Measurements from ENCODE around the gene SCN8A. TPM values are rescaled to one million over a fixed set of nuclear protein-coding genes. Genes with fewer than 3 reads are reported as not detected.

SCN8A gene
- total and polyA plus RNA-seq, 2 experiments from 2014 or later: 1.1 to 2.6 TPM

GRCh38 chr12:51806896-51807295 lies 215.9 kb downstream of the SCN8A start:
- no peak for DNase-seq (ENCODE audit: low spot score)
- H2AFZ ChIP-seq: no peak overlapping the region
- H4K20me1 ChIP-seq (ENCODE audit: insufficient read depth, poor library complexity, severe bottlenecking): no peaks in the 10 kb centered on the region
- no peak overlapping the region for H3K4me3 ChIP-seq
- no peaks in the 10 kb centered on the region for H3K27me3 ChIP-seq
- no peaks in the 10 kb centered on the region for H3K79me2 ChIP-seq
- no peaks in the 10 kb centered on the region for H3K36me3 ChIP-seq (replicated peaks; ENCODE audit: insufficient read depth, low read depth)
- no peak overlapping the region for H3K27ac ChIP-seq
- no peak overlapping the region for H3K4me2 ChIP-seq
- H3K4me1 ChIP-seq (ENCODE audit: insufficient read depth): no peaks in the 10 kb centered on the region
- no peaks in the 10 kb centered on the region for H3K9me2 ChIP-seq (replicated peaks; ENCODE audit: insufficient read depth)
- TF ChIP-seq EZH2phosphoT487 (IDR thresholded peaks at IDR 0.05; ENCODE audit: low read depth, severe bottlenecking, unreplicated experiment) (no peak), CTCF (IDR thresholded peaks at IDR 0.05; ENCODE audit: poor library complexity) (no peak), EZH2 (IDR thresholded peaks at IDR 0.05; ENCODE audit: borderline replicate concordance) (no peak)
- no peaks in the 10 kb centered on the region for H3K9me3 ChIP-seq (ENCODE audit: low read depth)
- 97% methylated on average over 16 of the region's 16 CpGs for WGBS (ENCODE audit: low lambda C conversion rate, missing lambda C conversion rate)

GRCh38 chr12:51809193-51809592 lies 218.2 kb downstream of the SCN8A start:
- no peaks in the 10 kb centered on the region for H3K9me2 ChIP-seq (replicated peaks; ENCODE audit: insufficient read depth)
- TF ChIP-seq EZH2phosphoT487 (IDR thresholded peaks at IDR 0.05; ENCODE audit: low read depth, severe bottlenecking, unreplicated experiment) (no peak), EZH2 (IDR thresholded peaks at IDR 0.05; ENCODE audit: borderline replicate concordance) (no peak), CTCF (IDR thresholded peaks at IDR 0.05; ENCODE audit: poor library complexity) (no peak)
- no peaks in the 10 kb centered on the region for H3K27me3 ChIP-seq
- H3K4me1 ChIP-seq (ENCODE audit: insufficient read depth): no peaks in the 10 kb centered on the region
- 83% methylated on average over 3 of the region's 3 CpGs for WGBS (ENCODE audit: low lambda C conversion rate, missing lambda C conversion rate)
- no peak overlapping the region for H3K27ac ChIP-seq
- H3K4me3 ChIP-seq: no peak overlapping the region
- no peaks in the 10 kb centered on the region for H3K79me2 ChIP-seq
- H3K4me2 ChIP-seq: no peak overlapping the region
- no peaks in the 10 kb centered on the region for H3K9me3 ChIP-seq (ENCODE audit: low read depth)
- H2AFZ ChIP-seq: no peak overlapping the region
- no peak for DNase-seq (ENCODE audit: low spot score)
- no peaks in the 10 kb centered on the region for H4K20me1 ChIP-seq (ENCODE audit: insufficient read depth, poor library complexity, severe bottlenecking)
- H3K36me3 ChIP-seq (replicated peaks; ENCODE audit: insufficient read depth, low read depth): no peaks in the 10 kb centered on the region

- Histone ChIP-seq H3K79me2 (no peaks in the 10 kb centered on the region), H3K9me3 (ENCODE audit: low read depth) (no peaks in the 10 kb centered on the region), H2AFZ (no peak overlapping the region), H3K4me2 (no peak overlapping the region), H3K27ac (no peak overlapping the region), H3K27me3 (no peaks in the 10 kb centered on the region), H4K20me1 (ENCODE audit: insufficient read depth, poor library complexity, severe bottlenecking) (no peaks in the 10 kb centered on the region), H3K4me3 (no peak overlapping the region), H3K4me1 (ENCODE audit: insufficient read depth) (no peaks in the 10 kb centered on the region), H3K36me3 (replicated peaks; ENCODE audit: insufficient read depth, low read depth) (no peaks in the 10 kb centered on the region), H3K9me2 (replicated peaks; ENCODE audit: insufficient read depth) (no peaks in the 10 kb centered on the region)
- no peak for DNase-seq (ENCODE audit: low spot score)
- WGBS (ENCODE audit: low lambda C conversion rate, missing lambda C conversion rate): 83% methylated on average over 12 of the region's 13 CpGs
- TF ChIP-seq EZH2phosphoT487 (IDR thresholded peaks at IDR 0.05; ENCODE audit: low read depth, severe bottlenecking, unreplicated experiment): no peak
Measured at GRCh38 chr12:51811203-51812202, 220.5 kb downstream of the SCN8A start.

GRCh38 chr12:51812871-51813270 lies 221.8 kb downstream of the SCN8A start:
- no peak overlapping the region for H3K4me2 ChIP-seq
- TF ChIP-seq EZH2phosphoT487 (IDR thresholded peaks at IDR 0.05; ENCODE audit: low read depth, severe bottlenecking, unreplicated experiment) (no peak), EZH2 (IDR thresholded peaks at IDR 0.05; ENCODE audit: borderline replicate concordance) (no peak), CTCF (IDR thresholded peaks at IDR 0.05; ENCODE audit: poor library complexity) (no peak)
- H3K9me3 ChIP-seq (ENCODE audit: low read depth): no peaks in the 10 kb centered on the region
- no peak for DNase-seq (ENCODE audit: low spot score)
- H2AFZ ChIP-seq: no peak overlapping the region
- no peaks in the 10 kb centered on the region for H3K9me2 ChIP-seq (replicated peaks; ENCODE audit: insufficient read depth)
- H3K27ac ChIP-seq: no peak overlapping the region
- H3K4me1 ChIP-seq (ENCODE audit: insufficient read depth): no peaks in the 10 kb centered on the region
- 82% methylated on average over 13 of the region's 13 CpGs for WGBS (ENCODE audit: low lambda C conversion rate, missing lambda C conversion rate)
- no peaks in the 10 kb centered on the region for H4K20me1 ChIP-seq (ENCODE audit: insufficient read depth, poor library complexity, severe bottlenecking)
- no peaks in the 10 kb centered on the region for H3K79me2 ChIP-seq
- H3K36me3 ChIP-seq (replicated peaks; ENCODE audit: insufficient read depth, low read depth): no peaks in the 10 kb centered on the region
- no peaks in the 10 kb centered on the region for H3K27me3 ChIP-seq
- H3K4me3 ChIP-seq: no peak overlapping the region
